Tibial nerve (tissue), 4 donors: ENCODE measurements around the gene GALNTL6. TPM values are rescaled to one million over a fixed set of nuclear protein-coding genes. Genes with fewer than 3 reads are reported as not detected.

ENCODE experiments used
- DNase-seq, 2 donors: peaks; one replicate each; pipeline ENCODE4 v3.0.0-alpha.2; 2019; ENCODE audit warnings: low spot score in 2 of 2
- H3K27ac ChIP-seq, 4 donors: fragments of 200-600 bp; sonication (generic) in 3 of 4; one replicate each; pipeline ENCODE4 v1.5.1; 2017 to 2019; ENCODE audit warnings: mild to moderate bottlenecking in 1 of 4
- H3K27me3 ChIP-seq, 2 donors: fragments of 200-600 bp; sonication (generic) in 1 of 2; one replicate each; pipeline versions ENCODE4 v1.5.1 to v1.6.0; 2017 to 2019
- H3K36me3 ChIP-seq, 3 donors: fragments of 200-600 bp; sonication (generic); one replicate each; pipeline ENCODE4 v1.5.1; 2018 to 2019
- H3K4me1 ChIP-seq, 4 donors: fragments of 200-600 bp; sonication (generic) in 3 of 4; one replicate each; pipeline ENCODE4 v1.5.1; 2017 to 2019
- H3K4me3 ChIP-seq, 4 donors: fragments of 200-600 bp; sonication (generic) in 3 of 4; one replicate each; pipeline ENCODE4 v1.5.1; 2017 to 2019; ENCODE audit warnings: mild to moderate bottlenecking in 1 of 4, moderate library complexity in 1 of 4
- H3K9me3 ChIP-seq, 4 donors: fragments of 200-600 bp; sonication (generic) in 3 of 4; one replicate each; pipeline ENCODE4 v1.5.1; 2017 to 2019
- EP300 ChIP-seq, 2 donors: sonication (generic); formaldehyde crosslinking; IDR thresholded peaks; one replicate each; pipeline ENCODE4 v1.6.1; 2017; ENCODE audit warnings: antibody characterized with exemption in 2 of 2, mild to moderate bottlenecking in 1 of 2
- POLR2A ChIP-seq, 2 donors: fragments of 450-650 bp; IDR thresholded peaks; one replicate each; pipeline ENCODE4 v1.6.1; 2017; ENCODE audit warnings: antibody characterized with exemption in 2 of 2, mild to moderate bottlenecking in 2 of 2, moderate library complexity in 2 of 2
- WGBS, 2 donors: methylation state at CpG; one replicate each; pipeline ENCODE4 v1.1.5; 2018; 5-methylcytosine and 5-hydroxymethylcytosine counted together
- total RNA-seq, 4 donors: library from RNA; depleted of rRNA; stranded (reverse); fragments of >200 nt; gene quantifications; one replicate each; pipeline ENCODE4 v1.1.0, GENCODE V29; 2016
- TF ChIP-seq, protein P1 (sequence below), 5 experiments: fragments of 200-600 bp in 3 of 5; fragments of 450-650 bp in 2 of 5; sonication (generic) in 3 of 5; IDR thresholded peaks; one replicate each; pipeline ENCODE4 v1.5.1; 2016 to 2019; ENCODE audit warnings: antibody characterized with exemption in 5 of 5, mild to moderate bottlenecking in 3 of 5, moderate library complexity in 2 of 5

GALNTL6 gene
- total RNA-seq, 4 donors from 2014 or later: not detected

GRCh38 chr4:173061160-173061559 is 1248.0 kb downstream of the GALNTL6 start:
- Histone ChIP-seq H3K4me3 (no peak overlapping the region), H3K9me3 (peaks cover 0 to 4% (median 0%) of the 10 kb centered on the region in 4 donors), H3K27ac (no peak overlapping the region), H3K4me1 (peaks cover 0 to 5% (median 0%) of the 10 kb centered on the region in 4 donors), H3K27me3 (no peaks in the 10 kb centered on the region), H3K36me3 (no peaks in the 10 kb centered on the region)
- TF ChIP-seq, protein P1, sequence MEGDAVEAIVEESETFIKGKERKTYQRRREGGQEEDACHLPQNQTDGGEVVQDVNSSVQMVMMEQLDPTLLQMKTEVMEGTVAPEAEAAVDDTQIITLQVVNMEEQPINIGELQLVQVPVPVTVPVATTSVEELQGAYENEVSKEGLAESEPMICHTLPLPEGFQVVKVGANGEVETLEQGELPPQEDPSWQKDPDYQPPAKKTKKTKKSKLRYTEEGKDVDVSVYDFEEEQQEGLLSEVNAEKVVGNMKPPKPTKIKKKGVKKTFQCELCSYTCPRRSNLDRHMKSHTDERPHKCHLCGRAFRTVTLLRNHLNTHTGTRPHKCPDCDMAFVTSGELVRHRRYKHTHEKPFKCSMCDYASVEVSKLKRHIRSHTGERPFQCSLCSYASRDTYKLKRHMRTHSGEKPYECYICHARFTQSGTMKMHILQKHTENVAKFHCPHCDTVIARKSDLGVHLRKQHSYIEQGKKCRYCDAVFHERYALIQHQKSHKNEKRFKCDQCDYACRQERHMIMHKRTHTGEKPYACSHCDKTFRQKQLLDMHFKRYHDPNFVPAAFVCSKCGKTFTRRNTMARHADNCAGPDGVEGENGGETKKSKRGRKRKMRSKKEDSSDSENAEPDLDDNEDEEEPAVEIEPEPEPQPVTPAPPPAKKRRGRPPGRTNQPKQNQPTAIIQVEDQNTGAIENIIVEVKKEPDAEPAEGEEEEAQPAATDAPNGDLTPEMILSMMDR (IDR thresholded peaks at IDR 0.05): no peak
- TF ChIP-seq EP300 (IDR thresholded peaks at IDR 0.05) (no peak), POLR2A (IDR thresholded peaks at IDR 0.05) (no peak)
- no peak for DNase-seq
- 76 to 78% methylated on average over 4 of the region's 4 CpGs for WGBS, 2 donors

- DNase-seq: no peak
- H3K9me3 ChIP-seq: peaks cover 0 to 39% (median 0%) of the 10 kb centered on the region in 4 donors
- H3K27ac ChIP-seq: no peak overlapping the region
- H3K4me3 ChIP-seq: no peak overlapping the region
- H3K4me1 ChIP-seq: no peaks in the 10 kb centered on the region
- TF ChIP-seq EP300 (IDR thresholded peaks at IDR 0.05) (no peak), POLR2A (IDR thresholded peaks at IDR 0.05) (no peak)
- H3K27me3 ChIP-seq: no peaks in the 10 kb centered on the region
- WGBS, 2 donors: 59 to 62% methylated on average over 1 of the region's 1 CpG
- H3K36me3 ChIP-seq: no peaks in the 10 kb centered on the region
Measured at GRCh38 chr4:173073939-173074500, 1260.8 kb downstream of the GALNTL6 start.

- no peak for DNase-seq
- 69% methylated on average over 3 of the region's 3 CpGs for WGBS, 2 donors
- TF ChIP-seq POLR2A (IDR thresholded peaks at IDR 0.05): no peak
- no peak for TF ChIP-seq EP300 (IDR thresholded peaks at IDR 0.05)
- TF ChIP-seq, protein P1 (IDR thresholded peaks at IDR 0.05): no peak
Measured at GRCh38 chr4:173074501-173074946, 1261.3 kb downstream of the GALNTL6 start.

DNA sequence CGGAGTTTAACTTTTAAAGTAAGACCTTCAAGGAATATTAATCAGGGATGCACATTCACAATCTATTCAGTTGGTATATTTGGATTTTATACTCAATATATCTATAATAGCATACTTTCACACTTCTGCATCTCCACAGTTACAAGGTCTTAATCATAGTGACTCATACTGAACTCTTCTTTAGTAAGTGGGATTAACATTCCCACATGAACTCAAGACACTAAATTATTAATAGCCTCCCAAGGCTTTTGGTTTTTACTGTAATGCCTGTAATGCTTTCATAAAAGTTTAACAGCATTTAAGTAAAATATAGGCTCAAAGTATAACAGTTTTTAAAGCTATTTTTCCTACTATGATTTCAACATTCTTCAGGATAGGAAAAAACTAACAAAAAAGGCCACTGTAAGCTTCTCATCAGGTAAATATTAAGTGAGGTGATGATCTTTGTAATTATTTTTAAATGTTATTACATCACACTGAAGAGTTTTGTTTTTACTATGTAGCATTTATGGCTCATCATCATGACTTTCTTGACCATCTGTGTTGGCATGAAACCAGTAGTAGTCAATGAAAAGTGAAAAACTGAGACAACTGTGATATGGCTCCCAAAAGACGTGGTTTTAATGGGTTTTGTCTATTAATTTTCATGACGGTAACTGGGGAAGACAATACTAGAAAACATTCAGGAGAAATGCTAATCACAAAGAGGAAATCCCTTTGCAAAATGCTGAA is 1263.9 kb downstream of the GALNTL6 start:
- no peak overlapping the region for H3K4me3 ChIP-seq
- H3K27me3 ChIP-seq: no peaks in the 10 kb centered on the region
- WGBS, 2 donors: 61 to 69% methylated on average over 3 of the region's 3 CpGs
- TF ChIP-seq POLR2A (IDR thresholded peaks at IDR 0.05) (no peak), EP300 (IDR thresholded peaks at IDR 0.05) (no peak)
- TF ChIP-seq, protein P1 (IDR thresholded peaks at IDR 0.05): no peak
- H3K9me3 ChIP-seq: peaks cover 0 to 32% (median 0%) of the 10 kb centered on the region in 4 donors
- H3K36me3 ChIP-seq: no peaks in the 10 kb centered on the region
- no peak for DNase-seq
- H3K27ac ChIP-seq: no peak overlapping the region
- H3K4me1 ChIP-seq: no peaks in the 10 kb centered on the region

More at GRCh38 chr4:173074501-173074946, 1261.3 kb downstream of the GALNTL6 start:
- Histone ChIP-seq H3K4me1 (no peaks in the 10 kb centered on the region), H3K9me3 (peaks cover 0 to 34% (median 0%) of the 10 kb centered on the region in 4 donors), H3K4me3 (no peak overlapping the region), H3K27me3 (no peaks in the 10 kb centered on the region), H3K27ac (no peak overlapping the region), H3K36me3 (no peaks in the 10 kb centered on the region)

- Histone ChIP-seq H3K36me3 (no peaks in the 10 kb centered on the region), H3K27ac (no peak overlapping the region), H3K9me3 (no peaks in the 10 kb centered on the region), H3K27me3 (no peaks in the 10 kb centered on the region), H3K4me3 (no peak overlapping the region), H3K4me1 (no peaks in the 10 kb centered on the region)
- no peak for TF ChIP-seq EP300 (IDR thresholded peaks at IDR 0.05)
- TF ChIP-seq, protein P1 (IDR thresholded peaks at IDR 0.05): no peak
- TF ChIP-seq POLR2A (IDR thresholded peaks at IDR 0.05): no peak
- no peak for DNase-seq
Measured at GRCh38 chr4:173088144-173088543, 1274.9 kb downstream of the GALNTL6 start.
